ENCODE results near the gene ATP13A2.
A peak's percentile ranks its signal among the peaks of the same experiment; 100 is the strongest.

ATP13A2 gene

GRCh38 chr1:17014671-17015567 lies 3.2 kb upstream of the ATP13A2 start:
- H3K9ac ChIP-seq, result no peak overlapping the region
- H3K36me3 ChIP-seq (ENCODE audit: control insufficient read depth, insufficient read depth, low read length), result no peaks in the 10 kb centered on the region
- H3K4me1 ChIP-seq, result peaks cover 2% of the 10 kb centered on the region
- no peak overlapping the region for H3K27ac ChIP-seq
- H3K79me2 ChIP-seq, result peaks cover 3% of the 10 kb centered on the region
- H3K4me2 ChIP-seq (ENCODE audit: low read length), result no peak overlapping the region
- no peaks in the 10 kb centered on the region for H3K9me3 ChIP-seq (ENCODE audit: control insufficient read depth, low read length)
- H2AFZ ChIP-seq, result no peak overlapping the region
- no peak for TF ChIP-seq CTCF (IDR thresholded peaks at IDR 0.05)
- H3K4me3 ChIP-seq (ENCODE audit: low read depth, low read length), result no peak overlapping the region
- H3K27me3 ChIP-seq (ENCODE audit: control insufficient read depth, insufficient read depth, low read length), result no peaks in the 10 kb centered on the region

DNA sequence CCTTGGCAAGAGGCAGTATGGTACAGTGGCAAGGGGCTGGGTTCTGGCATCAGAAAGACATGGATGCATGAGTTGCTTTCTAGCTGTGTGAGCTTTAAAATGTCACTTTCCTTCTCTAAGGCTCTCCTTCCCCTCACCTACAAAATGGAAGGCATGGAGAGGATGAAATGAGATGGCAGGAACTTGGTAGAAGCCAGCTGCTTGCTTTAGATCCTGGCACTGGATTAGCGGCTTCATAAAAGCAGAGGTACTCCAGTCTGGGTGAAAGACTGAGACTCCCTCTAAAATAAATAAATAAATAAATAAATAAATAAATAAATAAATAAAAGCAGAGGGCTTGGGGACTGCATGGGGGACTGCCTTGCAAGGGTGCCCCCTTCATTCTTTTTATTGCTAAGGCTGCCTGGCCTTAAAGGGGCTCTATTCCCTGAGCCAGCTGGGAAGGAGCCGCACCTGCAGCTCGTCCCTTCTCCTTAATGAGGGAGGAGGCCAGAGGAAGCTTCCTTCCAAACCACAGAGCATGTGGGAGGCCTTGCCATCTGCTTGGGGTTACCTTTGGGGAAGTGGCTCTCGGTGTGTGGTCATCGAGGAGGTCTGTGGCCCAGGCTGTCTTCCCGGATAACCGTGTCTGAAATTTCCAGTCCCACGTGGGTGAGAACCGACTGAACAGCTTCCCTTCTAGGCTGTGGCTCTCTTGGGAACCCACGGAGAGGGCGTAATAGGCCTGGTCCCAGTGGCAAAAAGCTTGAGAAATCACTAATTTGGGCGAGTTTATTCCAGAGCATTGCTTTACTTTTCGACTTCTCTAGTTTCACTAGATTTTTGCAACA lies 2.0 kb upstream of the ATP13A2 start:
- Histone ChIP-seq H3K4me2 (ENCODE audit: low read length) (no peak overlapping the region), H2AFZ (no peak overlapping the region), H3K79me2 (peaks cover 3% of the 10 kb centered on the region), H3K9me3 (ENCODE audit: control insufficient read depth, low read length) (no peaks in the 10 kb centered on the region), H3K4me1 (peaks cover 2% of the 10 kb centered on the region), H3K9ac (no peak overlapping the region), H3K27me3 (ENCODE audit: control insufficient read depth, insufficient read depth, low read length) (no peaks in the 10 kb centered on the region), H3K27ac (no peak overlapping the region), H3K36me3 (ENCODE audit: control insufficient read depth, insufficient read depth, low read length) (no peaks in the 10 kb centered on the region), H3K4me3 (ENCODE audit: low read depth, low read length) (no peak overlapping the region)
- no peak for TF ChIP-seq CTCF (IDR thresholded peaks at IDR 0.05)

- Histone ChIP-seq H3K4me3 (ENCODE audit: low read depth, low read length) (no peak overlapping the region), H3K36me3 (ENCODE audit: control insufficient read depth, insufficient read depth, low read length) (no peaks in the 10 kb centered on the region), H3K27me3 (ENCODE audit: control insufficient read depth, insufficient read depth, low read length) (no peaks in the 10 kb centered on the region), H2AFZ (no peak overlapping the region), H3K79me2 (peaks cover 3% of the 10 kb centered on the region), H3K9ac (no peak overlapping the region), H3K4me2 (ENCODE audit: low read length) (no peak overlapping the region), H3K27ac (no peak overlapping the region), H3K4me1 (peaks cover 2% of the 10 kb centered on the region), H3K9me3 (ENCODE audit: control insufficient read depth, low read length) (no peaks in the 10 kb centered on the region)
- TF ChIP-seq CTCF (IDR thresholded peaks at IDR 0.05), result no peak
Observed at GRCh38 chr1:17012775-17013490, 1.2 kb upstream of the ATP13A2 start.

DNA sequence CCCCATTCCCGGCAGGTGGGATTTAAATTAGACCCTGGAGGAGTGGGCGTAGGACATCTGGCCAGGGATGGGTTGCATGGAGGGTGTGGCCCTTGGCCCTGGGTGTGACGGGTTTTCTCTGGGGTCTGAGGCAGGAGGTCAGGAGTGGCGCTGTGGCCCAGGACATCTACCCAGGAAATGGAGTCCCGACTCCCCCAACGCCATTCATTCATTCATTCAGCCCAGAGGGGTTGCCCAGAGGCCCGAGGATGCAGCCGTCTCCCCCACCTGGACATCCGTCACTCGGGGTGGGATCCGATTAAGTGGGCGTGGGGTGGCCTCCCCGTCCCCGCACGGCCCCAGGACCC lies 663 bp downstream of the ATP13A2 start:
- H3K4me1 ChIP-seq, result peaks cover 2% of the 10 kb centered on the region
- H2AFZ ChIP-seq, result peak overlapping the region; percentile 56
- H3K79me2 ChIP-seq, result peaks cover 3% of the 10 kb centered on the region
- peak overlapping the region; percentile 82 for H3K4me2 ChIP-seq (ENCODE audit: low read length)
- no peak overlapping the region for H3K27ac ChIP-seq
- no peak for TF ChIP-seq CTCF (IDR thresholded peaks at IDR 0.05)
- no peaks in the 10 kb centered on the region for H3K9me3 ChIP-seq (ENCODE audit: control insufficient read depth, low read length)
- peak overlapping the region; percentile 63 for H3K4me3 ChIP-seq (ENCODE audit: low read depth, low read length)
- H3K27me3 ChIP-seq (ENCODE audit: control insufficient read depth, insufficient read depth, low read length), result no peaks in the 10 kb centered on the region
- no peak overlapping the region for H3K9ac ChIP-seq
- H3K36me3 ChIP-seq (ENCODE audit: control insufficient read depth, insufficient read depth, low read length), result no peaks in the 10 kb centered on the region
